NCI-H510A (cell line): ENCODE data around the gene NXN.
"Not testable (repeated sequence)": the region's sequence is repeated elsewhere in the genome, so short reads cannot be mapped to it uniquely, and the experiment has no call there.

Experiments
- DNase-seq: peaks from one replicate; lab custom pipeline; 2025; lab: John Stamatoyannopoulos, UW

Gene NXN

DNA sequence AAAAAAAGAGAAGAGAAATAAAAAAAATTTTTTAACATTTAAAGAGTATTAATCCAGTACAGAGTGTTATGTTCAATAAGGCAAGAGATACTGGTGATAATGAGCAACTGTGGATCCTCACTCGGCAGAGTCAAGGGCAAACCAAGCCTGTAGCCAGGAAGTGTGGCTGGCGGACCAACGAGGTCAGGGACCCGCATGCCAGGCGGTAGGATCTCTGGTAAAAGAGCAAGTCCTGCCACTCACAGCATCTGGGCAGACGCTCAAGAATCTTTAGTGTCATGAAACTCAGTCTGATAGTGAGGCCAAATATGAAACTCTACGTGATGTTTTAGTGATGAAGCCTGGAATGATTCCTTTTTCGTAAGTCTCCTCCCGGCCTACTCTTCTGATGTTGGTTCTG, 219.2 kb downstream of the NXN start:
- no peak for DNase-seq

- DNase-seq = no peak
Observed at GRCh38 chr17:759964-760363, 219.6 kb downstream of the NXN start.

GRCh38 chr17:756010-756567, 223.5 kb downstream of the NXN start:
- DNase-seq = not testable (repeated sequence)

- not testable (repeated sequence) for DNase-seq
Observed at GRCh38 chr17:755319-755961, 224.1 kb downstream of the NXN start.

DNA sequence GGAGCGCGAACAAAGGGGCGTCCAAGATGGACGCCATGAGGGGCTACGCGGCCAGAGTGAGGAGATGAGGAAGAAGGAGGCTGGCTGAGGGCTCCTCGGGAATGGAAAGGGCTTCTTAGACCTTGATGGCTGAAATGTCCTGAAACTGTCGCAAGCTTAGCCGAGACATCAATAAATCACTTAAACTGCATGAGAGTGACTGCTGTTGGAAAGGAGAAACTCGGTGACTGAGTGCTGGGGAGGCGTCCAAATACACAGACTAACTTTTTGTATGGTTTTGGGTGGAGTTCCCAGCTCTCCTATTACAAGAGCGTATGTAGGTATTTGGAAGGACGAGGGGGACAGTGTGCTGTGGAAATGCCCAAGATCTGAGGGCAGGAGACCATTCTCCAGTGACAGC, 226.2 kb downstream of the NXN start:
- DNase-seq = no peak

- peak; percentile 37 for DNase-seq
Observed at GRCh38 chr17:752620-753219, 226.9 kb downstream of the NXN start.

- peak; percentile 62 for DNase-seq
Observed at GRCh38 chr17:752002-752619, 227.5 kb downstream of the NXN start, which contains the start of gene GEMIN4. TSS of gene GEMIN4 (minus strand) at chr17:752264. CDS start at chr17:752142, 122 bp downstream.

DNA sequence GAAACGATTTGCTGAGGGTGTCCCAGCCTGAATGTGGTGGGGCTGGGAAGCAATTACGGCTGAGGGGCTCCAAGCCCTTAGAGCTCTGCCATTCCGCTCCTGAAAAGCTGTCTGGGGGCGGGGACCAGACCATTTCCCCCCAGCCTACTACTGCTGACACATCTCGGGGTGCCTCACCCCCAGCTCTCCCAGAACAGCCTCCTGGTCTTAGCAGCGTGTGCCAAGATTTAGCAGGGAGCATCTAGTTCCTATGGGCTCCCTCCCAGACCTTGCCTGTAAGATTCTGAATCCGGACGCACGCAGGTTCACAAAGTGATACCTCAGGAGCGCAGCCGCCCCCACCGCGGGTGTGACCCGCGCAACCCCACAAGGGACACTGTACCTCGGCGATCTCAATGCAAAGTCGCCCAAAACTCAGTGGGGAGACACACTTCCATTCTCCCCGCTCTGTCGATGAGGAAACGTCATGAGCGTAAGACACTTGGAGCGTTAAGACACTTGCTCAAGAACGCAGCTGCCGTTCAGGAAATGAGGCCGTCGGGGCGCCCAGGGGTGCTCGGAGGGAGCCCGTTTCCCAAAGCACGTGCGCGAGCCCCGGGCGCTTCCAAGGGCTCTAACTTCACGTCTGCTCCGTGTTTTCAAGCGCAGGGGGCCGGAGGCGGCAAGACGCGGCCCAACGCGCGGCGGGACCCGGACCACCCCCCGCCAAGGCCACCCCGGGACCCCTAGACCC, 228.1 kb downstream of the NXN start:
- DNase-seq = no peak

DNA sequence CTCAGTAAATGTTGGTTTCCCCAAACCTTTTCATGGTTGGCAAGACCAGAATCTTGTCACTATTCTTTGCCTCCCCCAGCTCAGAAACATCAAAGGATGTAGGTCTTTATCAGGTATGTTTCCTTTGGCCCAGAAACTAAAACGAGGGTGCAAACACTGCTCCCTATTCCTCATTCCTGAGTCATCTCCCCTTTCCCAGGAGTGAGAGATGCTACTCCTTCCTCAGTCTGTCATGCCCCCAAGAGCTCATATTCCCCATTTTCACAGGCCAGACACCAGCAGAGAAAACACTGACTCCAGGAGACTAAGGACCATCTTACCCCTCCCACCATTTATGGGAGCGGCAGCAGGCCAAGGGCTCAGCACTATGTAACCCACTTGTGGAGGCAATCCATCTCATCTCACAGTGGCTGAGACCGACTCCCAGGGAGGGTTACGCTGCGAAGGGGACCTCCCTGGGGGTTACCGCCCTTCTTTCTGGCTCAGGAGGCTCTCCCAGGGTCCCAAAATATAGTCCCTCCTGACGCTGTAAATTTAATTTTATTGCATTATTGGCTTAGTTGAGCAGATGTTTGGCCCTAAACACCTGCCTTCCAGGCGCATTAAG, 229.0 kb downstream of the NXN start:
- no peak for DNase-seq

- DNase-seq = not testable (repeated sequence)
Observed at GRCh38 chr17:749359-749758, 230.2 kb downstream of the NXN start.
